ES-I3 (cell line): ENCODE results near the gene RPS21.
"Not testable (repeated sequence)": the region's sequence is repeated elsewhere in the genome, so short reads cannot be mapped to it uniquely, and the experiment has no call there.

Experiments
- H3K36me3 ChIP-seq: 2 replicates; pipeline ENCODE4 v1.6.1; 2013; ENCODE audit warnings: mild to moderate bottlenecking, low read length, control low read depth, moderate library complexity; ENCODE audit not compliant: insufficient read depth
- H3K4me1 ChIP-seq: 2 replicates; pipeline ENCODE4 v1.6.1; 2013; ENCODE audit warnings: mild to moderate bottlenecking, control low read depth, low read length; ENCODE audit not compliant: insufficient read depth
- H3K9ac ChIP-seq: 2 replicates; pipeline ENCODE4 v1.6.1; 2013; ENCODE audit warnings: low read depth, mild to moderate bottlenecking, low read length, moderate library complexity
- H3K9me3 ChIP-seq: 2 replicates; pipeline ENCODE4 v1.6.1; 2013; ENCODE audit warnings: mild to moderate bottlenecking, low read length, moderate library complexity; ENCODE audit not compliant: control insufficient read depth, insufficient read depth

The RPS21 gene

DNA sequence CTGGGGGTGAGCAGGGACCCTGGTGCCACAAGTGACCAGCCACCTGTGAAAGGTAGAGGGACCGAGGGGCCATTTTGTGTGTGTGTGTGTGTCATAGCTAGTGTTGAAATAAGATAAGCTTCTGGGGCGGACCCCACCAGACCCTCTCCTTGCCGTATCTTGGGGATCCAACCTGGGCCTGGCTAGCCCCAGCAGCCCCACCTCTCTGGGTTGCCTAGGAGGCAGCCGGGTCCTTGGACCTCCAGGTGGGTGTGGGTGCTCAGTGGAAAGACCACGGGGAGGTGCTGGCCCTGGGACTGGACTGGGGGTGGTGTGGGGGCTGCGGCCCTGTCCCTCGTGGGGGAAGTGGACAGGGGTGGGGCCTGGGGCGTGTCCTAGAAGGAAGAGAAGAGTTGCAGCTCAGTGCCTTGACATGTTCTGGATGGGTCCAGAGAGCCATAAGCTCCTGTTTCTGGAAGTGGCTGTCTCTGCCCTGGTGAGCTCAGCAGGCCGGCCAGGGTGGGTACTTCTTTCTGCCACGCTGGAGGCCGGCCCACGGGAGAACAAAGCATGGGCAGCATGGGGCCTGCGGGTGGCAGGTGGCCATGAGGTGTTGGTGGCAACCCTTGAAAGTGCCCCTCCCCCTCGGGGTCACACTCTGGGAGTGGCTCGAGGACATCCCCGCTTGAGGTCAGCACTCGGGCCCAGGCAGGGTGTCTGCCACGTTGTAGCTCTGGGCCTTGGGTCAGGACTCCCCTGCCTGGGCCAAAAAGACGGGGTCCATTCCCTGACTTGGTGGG lies 32.0 kb downstream of the RPS21 start:
- H3K9me3 ChIP-seq, result no peaks in the 10 kb centered on the region
- no peaks in the 10 kb centered on the region for H3K36me3 ChIP-seq
- H3K9ac ChIP-seq, result no peak overlapping the region
- H3K4me1 ChIP-seq, result no peaks in the 10 kb centered on the region

DNA sequence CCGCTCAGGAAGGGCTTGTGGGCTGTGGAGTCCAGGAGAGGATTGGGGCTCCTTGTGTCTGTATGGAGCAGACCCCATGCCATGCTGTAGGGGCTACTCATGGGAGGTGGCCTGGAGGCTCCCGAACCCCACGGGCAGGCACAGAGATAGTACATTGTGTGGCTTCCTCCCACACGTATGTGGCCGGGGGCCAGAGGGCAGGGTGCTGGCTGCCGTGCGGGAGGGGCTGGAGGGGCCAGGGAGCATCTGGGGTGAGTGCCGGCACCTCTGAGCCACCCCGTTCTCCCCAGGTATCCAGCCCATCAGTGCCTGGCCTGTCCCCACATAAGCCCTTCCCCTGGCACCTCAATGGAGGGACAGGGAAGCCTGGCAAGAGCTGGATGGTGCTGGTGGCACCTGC lies 32.9 kb downstream of the RPS21 start:
- no peaks in the 10 kb centered on the region for H3K36me3 ChIP-seq
- no peak overlapping the region for H3K9ac ChIP-seq
- H3K9me3 ChIP-seq, result no peaks in the 10 kb centered on the region
- no peaks in the 10 kb centered on the region for H3K4me1 ChIP-seq

DNA sequence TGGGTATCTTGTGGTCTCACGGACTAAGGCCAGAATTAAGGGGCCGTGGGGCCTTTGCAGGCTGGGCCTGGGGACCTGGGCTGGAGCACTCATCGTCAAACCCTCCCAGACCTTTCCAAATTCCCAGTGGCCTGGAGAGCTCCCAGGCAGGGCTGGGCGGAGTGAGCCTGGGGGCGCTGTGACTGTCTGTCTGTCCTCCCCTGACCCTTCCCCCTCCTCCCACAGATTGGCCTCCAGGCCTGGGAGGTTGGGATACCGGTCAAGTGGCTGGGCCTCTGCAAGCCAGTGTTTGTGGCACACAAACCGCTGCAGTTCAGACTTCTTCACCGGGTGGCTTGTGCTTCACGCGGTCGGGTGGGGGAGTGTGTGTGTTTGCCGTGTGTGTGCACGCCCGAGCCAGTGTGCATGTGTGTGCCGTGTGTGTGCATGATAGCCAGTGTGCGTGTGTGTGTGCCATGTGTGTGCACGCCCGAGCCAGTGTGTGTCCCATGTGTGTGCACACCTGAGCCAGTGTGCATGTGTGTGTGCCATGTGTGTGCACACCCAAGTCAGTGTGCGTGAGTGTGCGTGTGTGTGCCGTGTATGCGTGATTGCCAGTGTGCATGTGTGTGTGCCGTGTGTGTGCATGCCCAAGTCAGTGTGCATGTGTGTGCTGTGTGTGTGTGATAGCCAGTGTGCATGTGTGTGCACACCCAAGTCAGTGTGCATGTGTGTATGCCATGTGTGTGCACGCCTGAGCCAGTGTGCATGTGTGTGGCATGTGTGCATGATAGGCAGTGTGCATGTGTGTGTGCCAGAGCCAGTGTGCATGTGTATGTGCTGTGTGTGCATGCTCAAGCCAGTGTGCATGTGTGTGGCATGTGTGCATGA lies 34.2 kb downstream of the RPS21 start:
- Histone ChIP-seq H3K4me1 (no peaks in the 10 kb centered on the region), H3K9ac (no peak overlapping the region), H3K9me3 (no peaks in the 10 kb centered on the region), H3K36me3 (no peaks in the 10 kb centered on the region)

DNA sequence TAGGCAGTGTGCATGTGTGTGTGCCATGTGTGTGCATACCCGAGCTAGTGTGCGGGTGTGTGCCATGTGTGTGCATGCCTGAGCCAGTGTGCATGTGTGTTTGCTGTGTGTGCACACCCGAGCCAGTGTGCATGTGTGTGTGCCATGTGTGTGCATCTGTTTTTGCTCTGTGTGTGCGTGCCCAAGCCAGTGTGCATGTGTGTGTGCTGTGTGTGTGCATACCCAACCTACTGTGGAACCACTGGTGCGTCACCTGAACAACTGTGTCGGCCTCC lies 34.8 kb downstream of the RPS21 start:
- Histone ChIP-seq H3K36me3 (no peaks in the 10 kb centered on the region), H3K4me1 (no peaks in the 10 kb centered on the region), H3K9me3 (no peaks in the 10 kb centered on the region), H3K9ac (no peak overlapping the region)

DNA sequence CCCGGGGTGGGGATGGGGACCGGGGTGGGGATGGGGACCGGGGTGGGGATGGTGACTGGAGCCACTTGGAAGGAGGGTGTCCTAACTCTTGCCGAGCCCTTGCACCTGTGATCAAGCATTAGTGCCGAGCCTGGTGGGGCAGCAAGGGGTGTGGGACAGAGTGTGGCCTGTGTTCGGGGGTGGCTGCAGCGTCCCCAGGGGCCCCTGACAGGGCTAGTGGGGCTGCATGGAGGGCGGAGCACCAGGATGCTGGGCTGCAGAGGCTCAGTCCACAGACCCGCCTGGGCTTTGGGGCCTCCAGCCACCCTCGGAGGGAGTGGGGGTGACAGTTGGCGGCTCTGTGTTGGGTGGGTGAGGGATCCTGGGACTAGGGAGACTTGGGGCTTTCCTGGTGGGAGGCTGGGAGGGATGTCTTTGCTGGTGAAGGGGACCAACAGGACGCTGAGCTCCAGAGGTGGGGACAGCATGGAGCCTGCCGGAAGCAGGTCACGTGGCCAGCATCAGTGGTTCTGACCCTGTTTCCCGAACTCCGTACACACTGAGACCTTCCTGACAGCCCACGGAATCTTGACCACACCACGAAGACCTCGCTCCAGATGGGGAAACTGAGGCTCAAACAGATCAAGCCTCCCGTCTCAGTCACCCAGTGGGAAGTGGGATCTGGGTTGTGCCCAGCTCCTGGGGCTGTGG lies 35.9 kb downstream of the RPS21 start:
- Histone ChIP-seq H3K9me3 (no peaks in the 10 kb centered on the region), H3K9ac (no peak overlapping the region), H3K36me3 (no peaks in the 10 kb centered on the region), H3K4me1 (no peaks in the 10 kb centered on the region)

DNA sequence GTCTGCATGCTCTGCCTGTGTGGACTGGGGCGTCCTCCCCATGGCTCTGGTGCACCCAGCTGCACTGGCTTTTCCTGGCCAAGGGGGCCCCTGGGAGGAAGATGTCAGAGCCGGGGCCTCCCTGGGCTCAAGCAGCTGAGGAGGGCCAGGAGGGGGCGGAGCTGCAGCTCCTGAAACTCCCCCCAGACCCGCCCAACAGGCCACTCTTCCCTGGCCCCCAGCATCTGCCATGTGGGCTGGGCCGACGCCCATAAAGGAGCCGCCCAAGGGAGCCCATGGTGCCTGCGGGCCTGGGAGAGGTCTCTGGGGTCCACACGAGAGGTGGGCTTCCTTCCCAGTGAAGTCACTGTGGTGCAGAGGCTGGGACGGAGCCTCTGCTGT lies 36.4 kb downstream of the RPS21 start:
- no peaks in the 10 kb centered on the region for H3K36me3 ChIP-seq
- no peaks in the 10 kb centered on the region for H3K4me1 ChIP-seq
- H3K9ac ChIP-seq, result no peak overlapping the region
- H3K9me3 ChIP-seq, result no peaks in the 10 kb centered on the region

DNA sequence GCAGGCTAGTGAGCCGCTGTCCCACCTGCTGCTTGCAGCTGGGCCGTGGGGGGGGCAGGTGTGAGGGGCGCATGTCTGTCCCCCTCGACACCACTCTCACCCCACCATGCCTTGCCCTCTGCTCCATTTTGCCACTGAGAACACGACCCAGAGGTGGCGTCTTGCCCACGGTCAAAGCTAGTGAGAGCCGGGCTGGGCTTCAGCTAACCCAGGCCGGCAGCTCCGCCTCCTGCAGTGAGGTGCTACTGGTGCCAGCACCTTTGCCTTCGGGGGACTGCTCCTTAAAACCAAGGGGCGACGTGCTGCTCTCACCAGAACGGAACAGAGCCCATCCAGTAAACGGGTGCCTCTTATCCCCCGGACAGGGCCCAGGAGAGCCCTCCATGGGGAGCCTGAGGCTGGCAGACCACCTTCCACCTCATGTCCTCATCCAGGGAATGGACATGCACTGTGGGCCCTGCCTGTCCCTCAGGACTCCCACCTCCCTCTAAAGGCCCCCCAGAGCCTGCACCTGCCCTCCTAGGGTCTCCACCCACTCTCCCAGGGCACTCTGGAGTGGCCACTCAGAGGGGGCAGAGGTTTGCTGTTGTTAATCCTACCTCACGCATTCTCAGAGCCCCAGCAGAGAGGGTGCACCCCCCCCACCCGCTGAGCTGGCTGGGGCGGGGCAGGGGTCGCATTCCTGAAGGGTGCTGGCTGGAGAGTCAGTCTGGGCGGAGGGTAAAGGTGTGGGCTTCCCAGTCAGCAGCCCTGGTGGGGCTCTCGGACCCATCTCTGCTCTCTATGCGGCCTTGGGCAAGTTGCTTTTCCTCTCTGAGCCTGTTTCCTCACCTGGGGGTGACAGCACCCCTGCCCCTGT lies 37.6 kb downstream of the RPS21 start:
- Histone ChIP-seq H3K4me1 (no peaks in the 10 kb centered on the region), H3K9me3 (no peaks in the 10 kb centered on the region), H3K9ac (no peak overlapping the region), H3K36me3 (no peaks in the 10 kb centered on the region)

DNA sequence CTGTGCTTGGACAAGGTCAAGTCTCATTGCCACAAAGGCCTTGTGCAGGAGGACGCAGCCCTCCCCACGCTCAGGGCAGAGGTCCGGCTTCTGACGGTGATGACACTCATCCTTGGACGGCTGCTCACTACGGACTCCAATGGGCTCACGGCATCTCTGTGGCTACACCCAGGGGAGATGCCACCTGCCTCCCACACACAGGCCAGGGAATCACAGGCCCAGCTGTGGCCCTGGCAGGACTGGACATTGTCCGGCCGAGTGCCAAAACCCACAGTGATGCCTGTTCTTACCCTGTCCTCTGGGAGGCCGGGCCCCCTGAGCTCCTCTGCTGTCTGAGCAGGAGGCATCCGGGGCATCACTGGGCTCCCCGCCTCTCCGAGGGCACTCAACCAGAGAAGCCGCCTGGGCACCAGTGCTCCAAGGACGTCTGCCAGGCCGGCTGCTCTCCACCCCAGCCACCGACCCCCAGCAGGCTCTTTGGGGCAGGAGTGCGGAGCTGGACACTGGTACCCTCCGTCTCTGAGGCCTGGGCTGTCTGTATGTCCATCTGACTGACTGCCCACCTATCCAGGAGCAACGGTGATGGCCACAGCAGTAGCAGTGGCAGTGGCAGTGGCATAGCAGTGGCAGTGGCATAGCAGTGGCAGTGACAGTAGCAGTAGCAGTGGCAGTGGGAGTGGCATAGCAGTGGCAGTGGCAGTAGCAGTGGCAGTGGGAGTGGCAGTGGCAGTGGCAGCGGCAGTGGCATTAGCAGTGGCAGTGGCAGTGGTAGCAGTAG lies 38.6 kb downstream of the RPS21 start:
- Histone ChIP-seq H3K36me3 (no peaks in the 10 kb centered on the region), H3K9me3 (no peaks in the 10 kb centered on the region), H3K9ac (no peak overlapping the region), H3K4me1 (no peaks in the 10 kb centered on the region)

DNA sequence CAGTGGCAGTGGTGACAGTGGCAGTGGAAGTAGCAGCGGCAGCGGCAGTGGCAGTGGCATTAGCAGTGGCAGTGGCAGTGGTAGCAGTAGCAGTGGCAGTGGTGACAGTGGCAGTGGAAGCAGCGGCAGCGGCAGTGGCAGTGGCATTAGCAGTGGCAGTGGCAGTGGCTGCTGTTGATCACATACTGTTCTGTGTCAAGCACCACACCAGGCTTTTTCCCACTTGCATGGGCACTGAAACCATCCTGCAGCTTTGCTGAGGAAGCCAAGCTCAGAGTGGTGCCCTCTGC lies 39.1 kb downstream of the RPS21 start:
- not testable (repeated sequence) for H3K36me3 ChIP-seq, H3K9ac ChIP-seq, H3K9me3 ChIP-seq, H3K4me1 ChIP-seq

DNA sequence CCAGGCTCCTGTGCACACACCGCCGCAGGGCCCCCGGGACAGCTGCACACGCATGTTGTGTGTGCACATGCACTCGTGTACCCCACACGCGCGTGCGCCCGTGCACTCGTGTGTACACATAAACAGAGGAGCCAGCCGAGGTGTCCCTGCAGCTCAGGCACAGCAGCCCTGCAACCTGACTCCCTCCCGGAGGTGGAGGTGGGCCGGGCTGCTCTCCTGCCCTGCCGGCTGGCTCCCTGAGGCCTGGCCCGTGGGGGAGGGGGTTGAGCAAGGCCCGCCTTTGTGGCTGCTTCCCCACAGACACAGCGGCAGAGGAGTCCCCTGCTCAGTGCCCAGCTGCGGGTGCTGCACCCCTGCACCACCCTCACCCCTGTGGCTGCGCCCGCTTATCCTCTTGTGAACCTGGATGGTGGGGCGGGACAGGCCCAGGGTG lies 39.8 kb downstream of the RPS21 start:
- no peaks in the 10 kb centered on the region for H3K9me3 ChIP-seq
- no peaks in the 10 kb centered on the region for H3K36me3 ChIP-seq
- no peak overlapping the region for H3K9ac ChIP-seq
- H3K4me1 ChIP-seq, result no peaks in the 10 kb centered on the region

DNA sequence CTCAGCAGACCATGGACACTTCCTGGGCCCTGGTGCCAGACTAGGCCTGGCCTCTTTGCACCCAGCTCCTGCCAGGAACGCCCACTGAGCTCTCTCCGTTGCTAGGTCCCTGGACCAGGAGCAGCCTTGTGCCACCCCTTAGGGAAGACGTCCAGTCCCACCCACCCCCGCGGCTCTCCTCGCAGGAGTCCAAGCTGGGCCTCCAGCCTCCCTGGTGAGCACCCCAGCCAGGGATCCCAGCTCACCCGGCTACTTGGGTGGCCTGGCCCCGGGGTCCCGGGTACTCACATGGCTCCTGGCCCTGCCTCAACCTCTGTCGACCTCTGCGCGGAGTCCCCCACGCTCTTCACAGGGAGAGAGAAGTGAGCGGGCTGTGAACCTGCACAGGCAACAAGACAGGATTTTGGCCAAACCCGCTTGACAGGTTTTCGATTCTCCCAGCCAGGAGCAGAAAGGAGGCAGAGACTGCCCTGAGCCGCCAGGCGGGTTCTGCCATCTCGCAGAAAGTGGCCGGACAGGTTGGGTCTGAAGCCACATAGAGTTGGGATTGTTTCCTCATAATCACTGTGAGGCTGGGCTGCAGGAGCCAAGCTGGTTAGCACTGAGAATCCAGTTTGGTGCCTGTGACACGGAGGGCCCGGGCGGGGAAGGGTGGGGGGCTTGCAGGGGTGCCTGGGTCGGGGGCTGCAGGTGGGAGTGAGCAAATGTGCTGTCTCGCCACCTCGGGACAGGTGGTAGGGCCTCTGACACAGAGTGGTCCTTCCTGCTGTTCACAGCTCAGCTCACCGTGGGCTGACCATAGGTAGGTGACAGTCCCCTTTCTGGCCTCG lies 40.5 kb downstream of the RPS21 start, which contains the start of gene RBBP8NL:
TSS of gene RBBP8NL (minus strand) at position 368 of the 830 bp plus-strand sequence. CDS start 7,892 bp downstream, outside the sequence.
- Histone ChIP-seq H3K36me3 (no peaks in the 10 kb centered on the region), H3K9me3 (no peaks in the 10 kb centered on the region), H3K9ac (no peak within 1 kb of the TSS), H3K4me1 (no peaks in the 10 kb centered on the region)

DNA sequence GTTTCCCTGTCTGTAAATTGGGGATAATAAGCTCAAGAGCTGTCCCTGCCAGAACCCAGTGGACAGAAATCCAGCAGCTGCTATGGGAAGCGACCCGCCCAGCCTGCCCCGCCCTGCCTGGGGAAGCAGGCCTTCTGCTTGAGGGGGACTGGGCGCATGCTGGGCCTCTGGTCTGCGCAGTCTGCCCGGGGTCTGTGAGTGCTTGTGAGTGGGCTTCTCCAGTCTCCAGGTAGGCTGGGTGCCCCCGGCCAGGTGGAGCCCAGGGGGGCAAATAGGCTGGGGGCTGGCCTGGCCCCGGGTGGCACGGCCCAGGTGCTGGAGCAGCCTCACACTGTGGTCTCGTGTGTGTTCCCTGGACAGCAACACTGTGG lies 41.1 kb downstream of the RPS21 start:
- Histone ChIP-seq H3K9me3 (no peaks in the 10 kb centered on the region), H3K4me1 (no peaks in the 10 kb centered on the region), H3K36me3 (no peaks in the 10 kb centered on the region), H3K9ac (no peak overlapping the region)
